Measurements from ENCODE around the gene OSBPL3. TPM values are rescaled to one million over a fixed set of nuclear protein-coding genes. Genes with fewer than 3 reads are reported as not detected.

The OSBPL3 gene
- total RNA-seq, 1 experiment from 2014 or later: 36.8 TPM

DNA sequence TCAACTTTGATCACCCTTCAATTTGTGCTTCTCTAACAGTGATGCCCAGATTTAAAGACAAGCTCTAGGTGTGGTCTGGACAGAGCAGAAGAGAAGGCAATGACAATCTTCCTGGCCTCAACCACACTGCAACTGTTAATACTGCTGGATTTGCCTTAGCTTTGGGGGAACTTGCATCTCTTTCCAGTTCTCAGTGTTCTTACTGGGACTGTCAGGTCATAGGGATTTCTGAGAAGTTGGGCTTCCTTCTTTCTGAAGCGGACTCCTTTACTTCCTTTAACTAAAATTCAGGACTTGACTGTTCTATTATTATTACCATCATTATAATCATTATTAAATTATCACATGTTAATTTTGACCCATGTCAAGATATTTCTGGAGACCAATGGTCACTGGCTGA, 80.8 kb downstream of the OSBPL3 start:
- BruUV-seq (replicated peaks): no TSS peak
- no peak overlapping the region for H3K27ac ChIP-seq (ENCODE audit: low read depth, low read length)
- ChIA-PET POLR2A (no interaction called here), CTCF (no interaction called here), RAD21 (ENCODE audit: low non-redundant PET in 1 of 2, low total read pairs in 2 of 2, uncharacterized antibody in 2 of 2, unreplicated experiment in 2 of 2) (no interaction called here)
- no peaks in the 10 kb centered on the region for H4K20me1 ChIP-seq (ENCODE audit: insufficient read depth)
- no peaks in the 10 kb centered on the region for H3K9me2 ChIP-seq (ENCODE audit: insufficient read depth)
- intact Hi-C loops (cut with micrococcal nuclease): no loop called here
- H3K4me3 ChIP-seq (replicated peaks in 1 of 2; ENCODE audit: low read depth in 1 of 2, low read length in 2 of 2): no peak overlapping the region
- H3K4me2 ChIP-seq (ENCODE audit: low read length): peak overlapping the region; percentile 17; the same call in 1 of the 2 replicates
- H2AFZ ChIP-seq (ENCODE audit: low read depth, low read length, poor library complexity, severe bottlenecking): no peak overlapping the region
- ATAC-seq (no peak), DNase-seq (ENCODE audit: low read depth, low spot score) (no peak)
- no peak overlapping the region for H3K9ac ChIP-seq (ENCODE audit: low read length)
- H3K4me1 ChIP-seq (ENCODE audit: control insufficient read depth in 1 of 2, insufficient read depth in 2 of 2, low read length in 2 of 2): peaks cover 14 to 41% of the 10 kb centered on the region in 2 experiments
- H3K79me2 ChIP-seq (ENCODE audit: insufficient read depth, low read length): peaks cover 94% of the 10 kb centered on the region
- no peaks in the 10 kb centered on the region for H3K36me3 ChIP-seq (ENCODE audit: control insufficient read depth in 1 of 2, insufficient read depth in 2 of 2, low read length in 2 of 2)
- TF ChIP-seq ZNF274 (IDR thresholded peaks at IDR 0.05; ENCODE audit: low read depth, low read length) (no peak), YY1 (IDR thresholded peaks at IDR 0.05; ENCODE audit: extremely low read depth, insufficient replicate concordance, low read depth, low read length) (no peak), EZH2 (IDR thresholded peaks at IDR 0.05) (no peak), CBX3 (IDR thresholded peaks at IDR 0.05; ENCODE audit: low read depth) (no peak), POLR2AphosphoS5 (IDR thresholded peaks at IDR 0.05; ENCODE audit: low read depth, low read length) (no peak), POLR2A (IDR thresholded peaks at IDR 0.05; ENCODE audit: borderline replicate concordance, extremely low read depth, insufficient read depth, insufficient read length) (no peak), ELF1 (IDR thresholded peaks at IDR 0.05; ENCODE audit: borderline replicate concordance, low read depth) (no peak), ZBTB33 (IDR thresholded peaks at IDR 0.05; ENCODE audit: extremely low read depth, insufficient replicate concordance, low read length) (no peak), FOSL1 (IDR thresholded peaks at IDR 0.05; ENCODE audit: low read depth) (no peak), SP1 (IDR thresholded peaks at IDR 0.05; ENCODE audit: low read depth) (no peak), ZFX (IDR thresholded peaks at IDR 0.05) (no peak), JUND (IDR thresholded peaks at IDR 0.05) (no peak), EGR1 (IDR thresholded peaks at IDR 0.05; ENCODE audit: low read depth) (no peak), SRF (IDR thresholded peaks at IDR 0.05; ENCODE audit: low read depth) (no peak), CEBPB (IDR thresholded peaks at IDR 0.05; ENCODE audit: low read depth) (no peak)
- H3K27me3 ChIP-seq (ENCODE audit: insufficient read depth, low read length): no peaks in the 10 kb centered on the region
- H3K9me3 ChIP-seq (ENCODE audit: control insufficient read depth in 1 of 2, insufficient read depth in 1 of 2, low read depth in 1 of 2, low read length in 2 of 2): no peaks in the 10 kb centered on the region

Measured in HCT116 (cell line).